Activated CD4-positive, alpha-beta T cell treated with anti-CD3 and anti-CD28 coated beads, Interleukin-2, amount 50 U/mL, for 1 hour (primary cell): Measurements from ENCODE around the gene ETFBKMT.
A peak's percentile ranks its signal among the peaks of the same experiment; 100 is the strongest.
"Not testable (repeated sequence)": the region's sequence is repeated elsewhere in the genome, so short reads cannot be mapped to it uniquely, and the experiment has no call there.

Experiments used
- DNase-seq: peaks from one replicate; pipeline ENCODE4 v3.0.0-alpha.2; 2020

The ETFBKMT gene

GRCh38 chr12:31658471-31659086, 909 bp upstream of the ETFBKMT start:
- DNase-seq = no peak

DNA sequence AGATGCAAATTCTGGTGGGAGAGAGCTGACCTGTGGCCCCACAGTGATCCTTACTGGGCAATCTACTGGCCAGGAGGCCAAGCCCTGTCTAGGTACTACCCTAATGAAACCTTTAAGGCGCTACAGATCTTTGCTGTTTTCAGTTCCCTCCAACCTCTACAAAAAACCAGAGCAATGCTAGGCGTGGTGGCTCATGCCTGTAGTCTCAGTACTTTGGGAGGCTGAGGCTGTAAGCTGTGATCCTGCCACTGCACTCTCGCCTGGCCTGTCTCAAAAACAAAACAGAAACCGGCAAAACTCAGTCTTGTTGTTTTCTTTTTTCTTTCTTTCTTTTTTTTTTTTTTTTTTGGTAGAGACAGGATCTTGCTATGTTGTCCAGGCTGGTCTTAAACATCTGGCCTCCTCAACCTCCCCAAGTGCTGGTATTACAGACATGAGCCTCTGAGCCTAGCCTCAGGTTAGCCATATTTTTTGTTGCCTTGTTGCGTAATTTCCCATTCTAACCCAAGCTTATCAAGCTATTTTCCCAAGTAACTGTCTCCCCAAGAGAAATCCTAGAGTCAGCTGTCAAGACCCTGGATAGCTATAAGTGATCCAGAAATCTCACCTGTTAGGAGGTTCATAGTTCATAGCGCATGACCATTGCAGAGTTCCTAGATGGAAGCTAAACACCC, 2.8 kb downstream of the ETFBKMT start:
- DNase-seq = no peak

DNA sequence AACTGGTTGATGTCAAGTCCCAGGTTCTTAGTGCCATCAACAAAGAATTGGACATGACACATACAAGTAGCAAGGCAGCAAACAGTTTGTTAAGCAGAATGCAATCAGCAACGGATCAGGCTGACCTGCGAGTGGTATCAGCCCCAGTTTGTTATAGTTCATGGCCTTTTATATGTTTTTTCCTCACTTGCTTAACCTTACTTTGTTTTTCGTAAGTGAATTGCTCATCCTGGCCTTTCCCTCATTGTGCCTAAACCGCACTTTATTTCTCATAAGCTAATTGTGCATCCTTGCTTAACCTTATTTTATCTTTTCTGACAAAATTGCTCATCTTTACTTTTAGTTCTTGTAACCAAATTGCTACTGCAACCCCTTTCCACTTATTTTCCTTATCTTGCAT, 4.1 kb downstream of the ETFBKMT start:
- DNase-seq = no peak

DNA sequence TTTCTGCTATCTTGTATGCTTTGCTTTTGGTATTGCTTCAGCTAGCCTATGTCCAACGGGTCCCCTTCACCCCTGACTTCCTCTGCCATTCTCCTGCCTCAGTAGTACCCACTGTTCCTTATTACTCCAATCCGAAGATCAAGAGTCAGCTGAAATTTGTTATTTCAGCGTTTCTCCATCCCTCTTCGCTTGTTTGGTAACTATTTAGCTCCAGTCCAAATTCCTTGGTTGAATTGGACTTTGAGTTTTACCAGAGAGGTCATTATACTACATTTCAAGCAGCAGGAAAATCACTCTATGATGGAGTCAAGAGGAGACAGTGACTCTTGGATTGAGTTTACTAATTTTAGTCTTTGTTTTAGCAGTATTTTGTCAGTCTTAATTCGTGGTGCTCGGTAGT, 4.5 kb downstream of the ETFBKMT start:
- DNase-seq = no peak

DNA sequence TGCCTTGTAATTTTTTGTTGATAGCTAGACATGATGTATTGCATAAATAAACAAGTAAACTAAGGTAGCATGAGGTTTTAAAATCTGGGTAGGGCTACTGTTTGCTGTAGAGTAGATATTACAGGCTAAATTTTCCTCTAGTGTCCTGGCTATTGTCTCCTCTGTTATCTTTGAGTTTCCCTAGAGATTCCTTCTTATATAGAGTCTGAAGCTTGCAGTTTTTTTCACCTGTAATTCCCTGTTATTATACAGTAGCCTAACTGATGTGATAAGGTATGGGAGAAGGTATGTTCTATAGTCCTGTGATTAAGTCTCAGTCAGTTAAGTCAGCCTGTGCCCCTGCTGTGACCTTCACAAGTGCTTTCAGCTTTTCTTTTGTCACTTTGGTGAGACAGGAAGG, 9.5 kb downstream of the ETFBKMT start:
- DNase-seq = no peak

DNA sequence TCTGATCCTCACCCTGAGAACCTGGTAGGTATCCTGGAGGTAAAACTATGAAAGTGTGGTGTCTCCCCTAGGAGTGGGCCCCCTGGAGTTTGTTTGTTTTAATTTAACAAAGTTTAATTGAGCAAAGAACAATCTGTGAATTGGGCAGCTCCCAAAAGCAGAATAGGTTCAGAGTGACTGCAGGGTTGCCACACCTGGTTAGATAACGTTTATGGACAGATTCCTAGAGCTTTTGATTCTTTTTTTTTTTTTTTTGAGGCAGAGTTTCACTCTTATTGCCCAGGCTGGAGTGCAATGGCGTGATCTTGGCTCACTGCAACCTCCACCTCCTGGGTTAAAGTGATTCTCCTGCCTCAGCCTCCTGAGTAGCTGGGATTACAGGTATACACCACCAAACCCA, 10.1 kb downstream of the ETFBKMT start:
- DNase-seq = not testable (repeated sequence)

GRCh38 chr12:31672521-31672920, 13.0 kb downstream of the ETFBKMT start:
- DNase-seq = no peak

- DNase-seq = peak; percentile 58
Observed at GRCh38 chr12:31682136-31682962, 22.9 kb downstream of the ETFBKMT start.

- DNase-seq = no peak
Observed at GRCh38 chr12:31685801-31686200, 26.3 kb downstream of the ETFBKMT start.

- DNase-seq = no peak
Observed at GRCh38 chr12:31687101-31687527, 27.6 kb downstream of the ETFBKMT start.

DNA sequence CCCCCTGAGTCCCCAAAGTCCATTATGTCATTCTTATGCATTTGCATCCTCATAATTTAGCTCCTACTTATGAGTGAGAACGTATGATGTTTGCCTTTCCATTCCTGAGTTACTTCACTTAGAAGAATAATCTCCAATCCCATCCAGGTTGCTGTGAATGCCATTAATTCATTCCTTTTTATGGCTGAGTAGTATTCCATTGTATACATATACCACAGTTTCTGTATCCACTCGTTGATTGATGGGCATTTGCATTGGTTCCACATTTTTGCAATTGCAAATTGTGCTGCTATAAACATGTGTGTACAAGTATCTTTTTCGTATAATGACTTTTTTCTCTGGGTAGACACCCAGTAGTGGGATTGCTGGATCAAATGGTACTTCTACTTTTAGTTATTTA, 30.4 kb downstream of the ETFBKMT start:
- not testable (repeated sequence) for DNase-seq

GRCh38 chr12:31702047-31702446, 42.6 kb downstream of the ETFBKMT start:
- DNase-seq = no peak

DNA sequence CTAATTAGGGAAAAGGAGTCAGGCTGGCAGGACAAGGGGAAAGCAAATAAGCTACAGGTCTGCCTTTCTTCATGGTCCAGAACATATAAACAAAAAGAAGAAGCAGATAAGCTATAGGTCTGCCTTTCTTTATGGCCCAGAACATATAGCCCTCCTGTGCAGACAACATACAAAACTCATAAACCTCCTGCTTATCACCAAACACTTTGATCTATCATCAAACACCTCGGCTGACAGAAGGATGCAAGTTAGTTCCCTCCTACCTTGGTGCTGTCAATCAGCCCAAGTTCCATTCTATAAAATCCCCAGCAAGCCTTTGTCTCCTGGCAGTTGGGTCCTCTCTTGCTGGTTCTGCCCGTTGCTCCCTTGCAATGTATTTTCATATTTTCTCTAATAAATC, 46.1 kb downstream of the ETFBKMT start:
- no peak for DNase-seq

DNA sequence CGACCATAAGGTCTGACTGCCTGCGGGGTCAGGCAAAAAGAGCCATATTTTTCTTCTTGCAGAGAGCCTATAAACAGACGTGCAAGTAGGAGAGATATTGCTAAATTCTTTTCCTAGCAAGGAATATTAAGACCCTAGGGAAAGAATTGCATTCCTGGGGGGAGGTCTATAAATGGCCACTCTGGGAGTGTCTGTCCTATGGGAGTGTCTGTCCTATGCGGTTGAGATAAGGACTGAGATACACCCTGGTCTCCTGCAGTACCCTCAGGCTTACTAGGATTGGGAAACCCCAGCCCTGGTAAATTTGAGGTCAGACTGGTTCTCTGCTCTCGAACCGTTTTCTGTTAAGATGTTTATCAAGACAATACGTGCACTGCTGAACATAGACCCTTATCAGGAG, 48.6 kb downstream of the ETFBKMT start:
- DNase-seq = not testable (repeated sequence)

- DNase-seq = no peak
Observed at GRCh38 chr12:31710021-31710818, 50.7 kb downstream of the ETFBKMT start.

GRCh38 chr12:31712877-31713276, 53.4 kb downstream of the ETFBKMT start:
- no peak for DNase-seq

DNA sequence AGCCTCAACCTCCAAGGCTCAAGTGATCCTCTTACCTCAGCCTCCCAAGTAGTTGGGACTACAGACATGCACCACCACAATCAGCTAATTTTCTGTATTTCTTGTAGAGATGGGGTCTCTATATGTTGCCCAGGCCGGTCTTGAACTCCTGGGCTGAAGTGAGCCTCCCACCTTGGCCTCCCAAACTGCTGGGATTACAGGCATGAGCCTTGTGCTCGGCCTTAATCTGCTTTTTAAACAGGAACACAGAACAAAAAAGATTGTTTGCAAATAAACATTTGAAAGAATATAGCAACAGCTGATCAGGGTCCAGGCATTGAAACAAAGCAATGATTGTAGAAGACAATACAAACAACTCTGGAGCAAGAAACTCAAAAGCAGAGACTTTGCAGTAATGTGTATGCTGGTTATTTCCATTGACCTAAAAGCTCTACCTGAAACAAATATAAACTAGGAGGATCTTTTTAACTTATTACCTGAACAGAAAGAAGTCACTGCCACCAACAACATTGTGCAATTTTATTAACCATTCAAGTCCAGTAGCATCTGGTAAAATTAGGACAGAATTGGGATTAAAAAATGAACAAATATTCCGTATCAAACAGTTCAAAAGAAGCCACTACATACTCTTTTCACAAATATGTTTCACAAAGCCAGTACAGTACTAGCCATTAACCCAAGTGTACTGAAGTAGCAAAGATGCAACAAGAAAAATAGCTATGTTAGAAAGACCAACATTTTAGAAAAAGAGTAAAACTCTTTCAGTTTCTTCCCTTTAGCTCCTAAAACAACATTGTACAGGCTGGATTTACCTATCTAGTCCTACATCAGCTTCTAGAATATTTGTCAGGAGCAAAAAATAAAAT, 55.2 kb downstream of the ETFBKMT start:
- DNase-seq = no peak

- DNase-seq = no peak
Observed at GRCh38 chr12:31715283-31715825, 55.9 kb downstream of the ETFBKMT start.

DNA sequence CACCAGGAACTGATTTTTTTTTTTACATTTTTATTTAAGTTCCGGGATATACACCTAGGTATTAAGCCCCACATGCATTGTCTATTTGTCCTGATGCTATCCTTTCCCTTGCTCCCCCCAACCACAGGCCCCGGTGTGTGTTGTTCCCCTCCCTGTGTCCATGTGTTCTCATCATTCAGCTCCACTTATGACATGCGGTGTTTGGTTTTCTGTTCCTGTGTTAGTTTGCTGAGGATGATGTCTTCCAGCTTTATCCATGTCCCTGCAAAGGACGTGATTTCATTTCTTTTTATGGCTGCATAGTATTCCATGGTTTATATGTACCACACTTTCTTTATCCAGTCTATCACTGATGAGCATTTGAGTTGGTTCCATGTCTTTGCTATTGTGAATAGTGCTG, 57.5 kb downstream of the ETFBKMT start:
- not testable (repeated sequence) for DNase-seq

DNA sequence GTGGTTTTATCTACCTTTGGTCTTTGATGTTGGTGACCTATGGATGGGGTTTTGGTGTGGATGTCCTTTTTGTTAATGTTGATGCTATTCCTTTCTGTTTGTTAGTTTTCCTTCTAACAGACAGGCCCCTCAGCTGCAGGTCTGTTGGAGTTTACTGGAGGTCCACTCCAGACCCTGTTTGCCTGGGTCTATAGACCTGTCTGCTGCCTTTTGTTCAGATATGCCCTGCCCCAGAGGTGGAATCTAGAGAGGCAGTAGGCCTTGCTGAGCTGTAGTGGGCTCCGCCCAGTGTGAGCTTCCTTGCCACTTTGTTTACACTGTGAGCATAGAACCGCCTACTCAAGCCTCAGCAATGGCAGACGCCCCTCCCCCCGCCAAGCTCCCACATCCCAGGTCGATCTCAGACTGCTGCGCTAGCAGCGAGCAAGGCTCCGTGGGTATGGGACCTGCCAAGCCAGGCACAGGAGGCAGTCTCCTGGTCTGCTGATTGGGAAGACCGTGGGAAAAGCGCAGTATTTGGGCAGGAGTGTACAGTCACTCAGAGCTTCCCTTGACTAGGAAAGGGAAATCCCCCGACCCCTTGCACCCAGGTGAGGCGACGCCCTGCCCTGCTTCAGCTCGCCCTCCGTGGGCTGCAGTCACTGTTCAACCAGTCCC, 59.2 kb downstream of the ETFBKMT start:
- DNase-seq = not testable (repeated sequence)

- no peak for DNase-seq
Observed at GRCh38 chr12:31722580-31722979, 63.1 kb downstream of the ETFBKMT start.
